AG04450 (cell line): ENCODE data around the gene FGF5. TPM values are rescaled to one million over a fixed set of nuclear protein-coding genes. Genes with fewer than 3 reads are reported as not detected.

Source experiments
- CTCF ChIA-PET: fragments of 300-600, 350-600 bp; formaldehyde crosslinking; extraction: SDS; loops from one replicate; lab custom pipeline; 2022; ENCODE audit warnings: antibody characterized with exemption, inconsistent platforms; lab: Charles Lee
- POLR2A ChIA-PET: fragments of 350-600 bp; formaldehyde crosslinking; extraction: SDS; loops from one replicate; lab custom pipeline; 2021; ENCODE audit warnings: antibody characterized with exemption, inconsistent platforms; lab: Yijun Ruan, JAX
- DNase-seq: peaks from one replicate; pipeline ENCODE4 v3.0.0-alpha.2; 2011; ENCODE audit warnings: low read depth, low spot score
- H3K27ac ChIP-seq: one replicate; pipeline ENCODE4 v1.5.1; 2012; ENCODE audit warnings: low read depth, low read length, control low read depth
- H3K27me3 ChIP-seq: one replicate; pipeline ENCODE4 v1.6.0; 2012; ENCODE audit warnings: low read length; ENCODE audit not compliant: control insufficient read depth, insufficient read depth
- H3K4me3 ChIP-seq: 2 replicates; pipeline ENCODE4 v1.5.1; 2011; ENCODE audit warnings: mild to moderate bottlenecking, low read depth, low read length, control low read depth
- H3K9me3 ChIP-seq: 2 replicates; pipeline ENCODE4 v1.5.1; 2012; ENCODE audit warnings: low read length; ENCODE audit not compliant: control insufficient read depth, insufficient read depth
- polyA plus RNA-seq: library from polyadenylated mRNA; depleted of rRNA; stranded (reverse); fragments of >200 nt; gene quantifications from 2 replicates; pipeline ENCODE4 v1.2.3, GENCODE V29; 2011
- TF ChIP-seq, protein P1 (sequence below): IDR thresholded peaks from 2 replicates; pipeline ENCODE4 v1.5.1; 2011; ENCODE audit warnings: low read depth, low read length, control low read depth, inconsistent platforms

FGF5 gene
- polyA plus RNA-seq, 1 experiment, result 39.9 TPM

DNA sequence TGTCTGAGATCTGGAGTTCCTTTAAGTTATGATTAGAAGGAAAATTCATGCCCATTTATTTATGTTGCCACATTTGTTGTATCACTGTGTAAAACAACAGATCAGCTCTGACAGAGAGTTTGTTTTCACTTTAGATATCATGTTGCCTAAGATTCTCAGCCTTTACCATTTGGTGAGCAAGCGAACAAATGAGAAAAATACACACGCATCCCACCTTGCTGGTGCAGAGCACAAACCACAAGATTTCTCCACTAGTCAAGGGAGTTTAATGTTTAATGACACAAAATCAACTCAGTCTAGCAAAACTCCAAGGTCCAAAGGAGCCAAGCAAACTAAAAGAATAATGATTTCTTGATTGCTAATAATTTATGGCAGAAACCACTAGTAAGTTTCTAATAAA lies 27.7 kb downstream of the FGF5 start:
- Histone ChIP-seq H3K27me3 (no peaks in the 10 kb centered on the region), H3K27ac (no peak overlapping the region), H3K9me3 (no peaks in the 10 kb centered on the region), H3K4me3 (no peak overlapping the region)
- ChIA-PET POLR2A (interaction anchor here (1.4 kb wide), 1 partner anchor 13 kb away, joined by 3 read pairs; no protein-coding TSS in a partner anchor), CTCF (no interaction called here)
- DNase-seq, result no peak
- TF ChIP-seq, protein P1, sequence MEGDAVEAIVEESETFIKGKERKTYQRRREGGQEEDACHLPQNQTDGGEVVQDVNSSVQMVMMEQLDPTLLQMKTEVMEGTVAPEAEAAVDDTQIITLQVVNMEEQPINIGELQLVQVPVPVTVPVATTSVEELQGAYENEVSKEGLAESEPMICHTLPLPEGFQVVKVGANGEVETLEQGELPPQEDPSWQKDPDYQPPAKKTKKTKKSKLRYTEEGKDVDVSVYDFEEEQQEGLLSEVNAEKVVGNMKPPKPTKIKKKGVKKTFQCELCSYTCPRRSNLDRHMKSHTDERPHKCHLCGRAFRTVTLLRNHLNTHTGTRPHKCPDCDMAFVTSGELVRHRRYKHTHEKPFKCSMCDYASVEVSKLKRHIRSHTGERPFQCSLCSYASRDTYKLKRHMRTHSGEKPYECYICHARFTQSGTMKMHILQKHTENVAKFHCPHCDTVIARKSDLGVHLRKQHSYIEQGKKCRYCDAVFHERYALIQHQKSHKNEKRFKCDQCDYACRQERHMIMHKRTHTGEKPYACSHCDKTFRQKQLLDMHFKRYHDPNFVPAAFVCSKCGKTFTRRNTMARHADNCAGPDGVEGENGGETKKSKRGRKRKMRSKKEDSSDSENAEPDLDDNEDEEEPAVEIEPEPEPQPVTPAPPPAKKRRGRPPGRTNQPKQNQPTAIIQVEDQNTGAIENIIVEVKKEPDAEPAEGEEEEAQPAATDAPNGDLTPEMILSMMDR, result no peak

DNA sequence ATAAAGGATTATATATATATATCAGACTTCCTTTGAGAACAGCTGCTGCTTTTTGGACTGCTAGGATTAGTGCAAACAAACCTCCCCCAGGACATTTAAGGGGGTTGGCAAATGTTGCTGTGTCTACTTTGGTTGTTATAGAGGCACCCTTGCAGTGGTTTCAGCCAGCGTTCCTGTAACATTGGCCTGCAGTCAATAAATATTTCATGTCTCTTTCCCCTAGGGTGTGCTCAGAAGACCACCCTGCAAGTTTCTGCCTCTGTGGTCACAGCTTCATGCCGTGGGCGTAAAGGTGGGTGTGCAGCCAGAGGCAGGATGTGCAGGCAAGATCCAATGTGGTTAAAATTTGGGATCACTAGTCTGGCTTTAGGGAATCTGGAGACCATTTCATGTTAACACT lies 28.9 kb downstream of the FGF5 start:
- POLR2A ChIA-PET, result interaction anchor here (0.8 to 1.1 kb wide), 2 partner anchors 13 to 53 kb away, joined by 3 read pairs; no protein-coding TSS in a partner anchor
- TF ChIP-seq, protein P1, result no peak
- CTCF ChIA-PET, result interaction anchor here (1.4 kb wide), 1 partner anchor 10 kb away, joined by 3 read pairs; no protein-coding TSS in a partner anchor
- DNase-seq, result no peak
- H3K4me3 ChIP-seq, result no peak overlapping the region
- H3K27me3 ChIP-seq, result no peaks in the 10 kb centered on the region
- no peaks in the 10 kb centered on the region for H3K9me3 ChIP-seq
- no peak overlapping the region for H3K27ac ChIP-seq

DNA sequence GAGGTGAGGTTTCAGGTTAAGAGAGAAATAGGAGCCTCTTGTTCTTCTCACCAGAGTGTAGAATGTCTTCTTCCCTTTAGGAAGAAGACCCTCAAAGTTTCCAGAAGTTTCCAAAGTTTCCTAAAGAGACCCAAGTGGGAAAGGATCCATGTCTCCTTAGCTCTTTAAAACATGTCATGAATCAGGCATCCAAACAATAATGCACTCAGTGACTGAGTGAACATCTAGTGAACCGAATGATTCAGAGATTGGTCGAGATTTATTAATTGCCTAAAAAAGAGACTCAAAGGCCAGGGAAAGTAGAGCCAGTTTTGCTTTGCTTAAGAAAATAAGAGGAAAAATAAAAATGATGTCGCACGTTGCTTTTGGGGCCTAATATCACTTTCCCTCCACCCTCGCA lies 29.4 kb downstream of the FGF5 start:
- Histone ChIP-seq H3K27me3 (no peaks in the 10 kb centered on the region), H3K27ac (no peak overlapping the region), H3K9me3 (no peaks in the 10 kb centered on the region), H3K4me3 (no peak overlapping the region)
- no peak for DNase-seq
- POLR2A ChIA-PET, result interaction anchor here (0.8 to 1.1 kb wide), 2 partner anchors 12 to 54 kb away, joined by 3 read pairs; no protein-coding TSS in a partner anchor
- TF ChIP-seq, protein P1, result no peak
- CTCF ChIA-PET, result interaction anchor here (1.4 kb wide), 1 partner anchor 9 kb away, joined by 3 read pairs; no protein-coding TSS in a partner anchor

DNA sequence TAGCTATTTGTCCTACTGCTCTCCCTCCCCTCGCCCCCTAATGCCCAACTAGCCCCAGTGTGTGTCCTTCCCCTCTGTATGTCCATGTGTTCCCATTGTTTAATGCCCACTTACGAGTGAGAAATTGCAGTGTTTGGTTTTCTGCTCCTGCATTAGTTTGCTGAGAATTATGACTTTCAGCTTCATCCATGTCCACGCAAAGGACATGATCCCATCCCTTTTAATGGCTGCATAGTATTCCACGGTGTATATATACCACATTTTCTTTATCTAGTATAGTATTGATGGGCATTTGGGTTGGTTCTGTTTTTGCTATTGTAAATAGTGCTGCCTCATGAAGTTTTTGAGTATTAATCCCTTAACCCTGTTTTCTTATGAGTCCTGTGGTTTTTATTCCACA lies 35.4 kb downstream of the FGF5 start:
- ChIA-PET POLR2A (no interaction called here), CTCF (no interaction called here)
- Histone ChIP-seq H3K4me3 (no peak overlapping the region), H3K27me3 (no peaks in the 10 kb centered on the region), H3K9me3 (peaks cover 7% of the 10 kb centered on the region), H3K27ac (no peak overlapping the region)
- TF ChIP-seq, protein P1, result no peak
- DNase-seq, result no peak

DNA sequence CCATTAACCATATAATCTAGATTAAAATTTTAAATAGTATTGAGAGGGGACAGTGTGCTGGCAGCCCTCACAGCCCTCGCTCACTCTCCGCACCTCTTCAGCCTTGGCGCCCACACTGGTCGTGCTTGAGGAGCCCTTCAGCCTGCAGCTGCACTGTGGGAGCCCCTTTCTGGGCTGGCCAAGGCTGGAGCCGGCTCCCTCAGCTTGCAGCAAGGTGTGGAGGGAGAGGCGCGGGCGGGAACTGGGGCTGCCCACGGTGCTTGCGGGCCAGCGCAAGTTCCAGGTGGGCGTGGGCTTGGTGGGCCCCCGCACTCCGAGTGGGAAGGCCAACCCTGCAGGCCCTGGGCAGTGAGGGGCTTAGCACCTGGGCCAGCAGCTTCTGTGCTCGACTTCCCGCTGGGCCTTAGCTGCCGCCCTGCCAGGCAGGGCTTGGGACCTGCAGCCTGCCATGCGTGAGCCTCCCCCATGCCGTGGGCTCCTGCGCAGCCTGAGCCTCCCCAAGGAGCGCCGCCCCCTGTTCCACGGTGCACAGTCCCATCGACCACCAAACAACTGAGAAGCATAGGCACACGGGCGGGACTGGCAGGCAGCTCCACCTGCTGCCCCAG lies 36.3 kb downstream of the FGF5 start:
- no peak overlapping the region for H3K27ac ChIP-seq
- ChIA-PET POLR2A (no interaction called here), CTCF (no interaction called here)
- no peaks in the 10 kb centered on the region for H3K27me3 ChIP-seq
- TF ChIP-seq, protein P1, result no peak
- no peak overlapping the region for H3K4me3 ChIP-seq
- DNase-seq, result no peak
- peaks cover 7% of the 10 kb centered on the region for H3K9me3 ChIP-seq
